Activated CD8-positive, alpha-beta memory T cell treated with anti-CD3 and anti-CD28 coated beads for 48 hours (primary cell): Measurements from ENCODE around the gene SPACDR.

Experiments
- DNase-seq, 3 experiments: peaks; one replicate each; pipeline ENCODE4 v3.0.0-alpha.2; 2020; ENCODE audit warnings: low read depth in 2 of 3, low spot score in 2 of 3

Gene SPACDR

GRCh38 chr7:100485471-100485876 lies 21.4 kb upstream of the SPACDR start:
- no peak for DNase-seq

GRCh38 chr7:100484673-100485045 lies 20.6 kb upstream of the SPACDR start:
- no peak for DNase-seq

GRCh38 chr7:100483722-100484672 lies 19.9 kb upstream of the SPACDR start, which contains the start of gene NYAP1:
NYAP1 (plus strand) TSS chr7:100483927; CDS start chr7:100485312, 1,385 bp downstream.
- no peak for DNase-seq

- peak; percentile 70 to 92 (median 80) for DNase-seq
These were observed 19.1 kb upstream of the SPACDR start for GRCh38 chr7:100483090-100483721.

GRCh38 chr7:100482728-100483089 lies 18.6 kb upstream of the SPACDR start:
- no peak for DNase-seq

- DNase-seq, result no peak
These were observed 17.4 kb upstream of the SPACDR start for GRCh38 chr7:100481466-100481865.

GRCh38 chr7:100478958-100479660 lies 15.0 kb upstream of the SPACDR start, which contains the start of gene TSC22D4:
TSC22D4 (minus strand) TSS chr7:100479214; CDS start chr7:100478038, 1,176 bp downstream.
- DNase-seq, result peak; percentile 73 to 81 (median 77)

GRCh38 chr7:100477871-100478267 lies 13.8 kb upstream of the SPACDR start:
- DNase-seq, result no peak

- DNase-seq, result peak in 1 of 3 experiments; percentile 15
These were observed 13.1 kb upstream of the SPACDR start for GRCh38 chr7:100476903-100477870.

GRCh38 chr7:100476101-100476780 lies 12.2 kb upstream of the SPACDR start:
- no peak for DNase-seq

GRCh38 chr7:100475549-100475948 lies 11.5 kb upstream of the SPACDR start:
- peak in 1 of 3 experiments; percentile 15 for DNase-seq

GRCh38 chr7:100472854-100473499 lies 8.9 kb upstream of the SPACDR start:
- DNase-seq, result no peak

- no peak for DNase-seq
These were observed 8.2 kb upstream of the SPACDR start for GRCh38 chr7:100472121-100472851.

- DNase-seq, result no peak
These were observed 7.0 kb upstream of the SPACDR start for GRCh38 chr7:100471021-100471420.

GRCh38 chr7:100469227-100470044 lies 5.4 kb upstream of the SPACDR start:
- DNase-seq, result peak; percentile 53 to 87 (median 78)

GRCh38 chr7:100467638-100468373 lies 3.7 kb upstream of the SPACDR start:
- DNase-seq, result no peak
